Mesenchymal stem cell (in vitro differentiated cells and primary cell): ENCODE results near the gene SLC1A2.

Experiments
- DNase-seq: peaks from one replicate; pipeline ENCODE4 v3.0.0-alpha.2; 2013
- H2AFZ ChIP-seq: one replicate; pipeline ENCODE4 v1.6.1; 2013; ENCODE audit warnings: low read depth, mild to moderate bottlenecking, control low read depth, inconsistent platforms, low read length, moderate library complexity
- H2AK5ac ChIP-seq: 2 replicates; pipeline ENCODE4 v1.6.1; 2013; ENCODE audit warnings: low read length, moderate library complexity, mild to moderate bottlenecking, inconsistent platforms; ENCODE audit not compliant: severe bottlenecking
- H2BK120ac ChIP-seq: one replicate; pipeline ENCODE4 v1.6.1; 2013; ENCODE audit warnings: low read depth, mild to moderate bottlenecking, inconsistent platforms, low read length, moderate library complexity
- H2BK12ac ChIP-seq, 2 experiments: one replicate each; pipeline ENCODE4 v1.6.1; 2013; ENCODE audit warnings: inconsistent platforms in 2 of 2, low read length in 2 of 2, mild to moderate bottlenecking in 2 of 2, moderate library complexity in 2 of 2, control low read depth in 1 of 2
- H2BK15ac ChIP-seq: one replicate; pipeline ENCODE4 v1.6.1; 2013; ENCODE audit warnings: mild to moderate bottlenecking, low read depth, inconsistent platforms; ENCODE audit not compliant: poor library complexity, severe bottlenecking
- H2BK5ac ChIP-seq: 2 replicates; pipeline ENCODE4 v1.6.1; 2013; ENCODE audit warnings: low read depth, mild to moderate bottlenecking, low read length, control low read depth, inconsistent platforms; ENCODE audit not compliant: poor library complexity, severe bottlenecking
- H3K14ac ChIP-seq, 2 experiments: one replicate each; pipeline ENCODE4 v1.6.1; 2013; ENCODE audit warnings: inconsistent platforms in 2 of 2, low read length in 2 of 2, control low read depth in 1 of 2, mild to moderate bottlenecking in 1 of 2, moderate library complexity in 1 of 2
- H3K18ac ChIP-seq, 2 experiments: one replicate each; pipeline ENCODE4 v1.6.1; 2013; ENCODE audit warnings: inconsistent platforms in 2 of 2, low read length in 2 of 2, control low read depth in 1 of 2, low read depth in 1 of 2, mild to moderate bottlenecking in 1 of 2
- H3K23ac ChIP-seq, 2 experiments: one replicate each; pipeline ENCODE4 v1.6.1; 2013; ENCODE audit warnings: inconsistent platforms in 2 of 2, low read length in 2 of 2, mild to moderate bottlenecking in 2 of 2, moderate library complexity in 2 of 2, control low read depth in 1 of 2
- H3K27ac ChIP-seq: 2 replicates; pipeline ENCODE4 v1.5.1; 2013; ENCODE audit warnings: mild to moderate bottlenecking, moderate library complexity, low read length, control low read depth, inconsistent platforms; ENCODE audit not compliant: poor library complexity, severe bottlenecking
- H3K27me3 ChIP-seq, 2 experiments: 2 replicates each; pipeline versions ENCODE4 v1.6.1 to v1.7.0; 2013; ENCODE audit warnings: low read length in 2 of 2, mild to moderate bottlenecking in 2 of 2, moderate library complexity in 2 of 2, control low read depth in 1 of 2, inconsistent platforms in 1 of 2; ENCODE audit not compliant: control insufficient read depth in 1 of 2, insufficient read depth in 1 of 2
- H3K36me3 ChIP-seq, 2 experiments: 2 replicates each; pipeline versions ENCODE4 v1.6.1 to v1.7.0; 2013; ENCODE audit warnings: low read length in 2 of 2, control low read depth in 1 of 2, inconsistent platforms in 1 of 2, low read depth in 1 of 2, mild to moderate bottlenecking in 1 of 2; ENCODE audit not compliant: insufficient read depth in 2 of 2, control insufficient read depth in 1 of 2
- H3K4ac ChIP-seq, 2 experiments: one replicate each; pipeline ENCODE4 v1.6.1; 2013; ENCODE audit warnings: inconsistent platforms in 2 of 2, low read length in 2 of 2, mild to moderate bottlenecking in 2 of 2, moderate library complexity in 2 of 2, control low read depth in 1 of 2, low read depth in 1 of 2
- H3K4me1 ChIP-seq: 2 replicates; pipeline ENCODE4 v1.6.1; 2013; ENCODE audit warnings: low read depth, low read length, control low read depth; ENCODE audit not compliant: control insufficient read depth, insufficient read depth
- H3K4me2 ChIP-seq: 2 replicates; pipeline ENCODE4 v1.6.1; 2013; ENCODE audit warnings: low read length, mild to moderate bottlenecking, inconsistent platforms; ENCODE audit not compliant: poor library complexity, severe bottlenecking
- H3K4me3 ChIP-seq, 2 experiments: 2 replicates each; pipeline versions ENCODE4 v1.5.1 to v1.7.0; 2013; ENCODE audit warnings: low read length in 2 of 2, mild to moderate bottlenecking in 2 of 2, control low read depth in 1 of 2, low read depth in 1 of 2; ENCODE audit not compliant: insufficient read depth in 1 of 2
- H3K79me1 ChIP-seq: replicated peaks from 2 replicates; pipeline ENCODE4 v1.6.1; 2013; ENCODE audit warnings: mild to moderate bottlenecking, control low read depth, low read length, inconsistent platforms; ENCODE audit not compliant: poor library complexity, severe bottlenecking
- H3K9ac ChIP-seq: 2 replicates; pipeline ENCODE4 v1.7.0; 2013; ENCODE audit warnings: mild to moderate bottlenecking, low read length, moderate library complexity
- H3K9me3 ChIP-seq: 2 replicates; pipeline ENCODE4 v1.7.0; 2013; ENCODE audit warnings: mild to moderate bottlenecking, low read length; ENCODE audit not compliant: control insufficient read depth
- H4K8ac ChIP-seq: one replicate; pipeline ENCODE4 v1.6.1; 2013; ENCODE audit warnings: inconsistent platforms, mild to moderate bottlenecking, low read length, moderate library complexity
- H4K91ac ChIP-seq: one replicate; pipeline ENCODE4 v1.6.1; 2013; ENCODE audit warnings: mild to moderate bottlenecking, low read length, inconsistent platforms
- WGBS: methylation state at CpG from one replicate; pipeline ENCODE4 v1.1.7; 2013; ENCODE audit warnings: mixed read lengths; 5-methylcytosine and 5-hydroxymethylcytosine counted together

Gene SLC1A2

GRCh38 chr11:35259529-35259928, 159.8 kb downstream of the SLC1A2 start:
- Histone ChIP-seq H3K14ac (no peak overlapping the region), H3K4me3 (no peak overlapping the region), H2BK15ac (no peak overlapping the region), H3K18ac (no peak overlapping the region), H3K79me1 (no peaks in the 10 kb centered on the region), H2AK5ac (no peak overlapping the region), H2AFZ (no peak overlapping the region), H2BK120ac (no peak overlapping the region), H2BK12ac (no peak overlapping the region), H3K9me3 (no peaks in the 10 kb centered on the region), H3K4me1 (no peaks in the 10 kb centered on the region), H3K4me2 (no peak overlapping the region), H3K4ac (no peak overlapping the region), H4K91ac (no peak overlapping the region), H3K9ac (no peak overlapping the region), H2BK5ac (no peak overlapping the region), H3K27me3 (no peaks in the 10 kb centered on the region), H4K8ac (no peak overlapping the region), H3K23ac (no peak overlapping the region), H3K27ac (no peak overlapping the region), H3K36me3 (peaks cover 0 to 29% of the 10 kb centered on the region in 2 experiments)
- WGBS, result no CpG with 5 or more reads among the region's 2 CpGs
- no peak for DNase-seq

DNA sequence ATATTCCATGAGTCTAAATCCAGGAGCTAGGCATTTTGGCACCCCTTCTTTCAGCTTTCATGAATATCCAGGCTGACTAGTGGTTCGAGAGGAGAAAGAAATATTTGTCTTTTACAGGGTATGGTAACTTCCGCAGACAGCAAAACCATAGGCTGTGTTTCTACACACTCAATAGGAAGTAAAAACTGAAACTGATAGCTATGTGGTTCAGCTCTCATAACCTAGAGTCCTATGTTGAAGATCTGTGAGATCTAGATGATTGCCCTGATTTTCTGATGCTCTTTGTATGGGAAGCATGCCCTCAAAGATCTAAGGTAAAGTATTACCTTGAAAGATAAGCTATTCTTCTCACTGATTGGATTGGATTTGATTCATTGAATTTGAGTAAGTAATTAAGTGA, 162.1 kb downstream of the SLC1A2 start:
- peaks cover 0 to 16% of the 10 kb centered on the region in 2 experiments for H3K36me3 ChIP-seq
- no peak for DNase-seq

GRCh38 chr11:35256296-35256695, 163.1 kb downstream of the SLC1A2 start:
- H4K8ac ChIP-seq, result no peak overlapping the region
- no peak overlapping the region for H2BK15ac ChIP-seq
- H3K27ac ChIP-seq, result no peak overlapping the region
- no peak overlapping the region for H3K14ac ChIP-seq
- H4K91ac ChIP-seq, result no peak overlapping the region
- no peaks in the 10 kb centered on the region for H3K9me3 ChIP-seq
- no peak overlapping the region for H2AK5ac ChIP-seq
- no peak overlapping the region for H2BK12ac ChIP-seq
- H3K18ac ChIP-seq, result no peak overlapping the region
- H2BK5ac ChIP-seq, result no peak overlapping the region
- no peak overlapping the region for H3K4me3 ChIP-seq
- no peak for DNase-seq
- no peaks in the 10 kb centered on the region for H3K79me1 ChIP-seq
- H3K4me1 ChIP-seq, result no peaks in the 10 kb centered on the region
- H3K4me2 ChIP-seq, result no peak overlapping the region
- peaks cover 0 to 16% of the 10 kb centered on the region in 2 experiments for H3K36me3 ChIP-seq
- H2AFZ ChIP-seq, result no peak overlapping the region
- H3K9ac ChIP-seq, result no peak overlapping the region
- H3K23ac ChIP-seq, result no peak overlapping the region
- H3K4ac ChIP-seq, result no peak overlapping the region
- H3K27me3 ChIP-seq, result no peaks in the 10 kb centered on the region
- no peak overlapping the region for H2BK120ac ChIP-seq

More for the DNA sequence above, 162.1 kb downstream of the SLC1A2 start:
- H3K14ac ChIP-seq, result no peak overlapping the region
- H3K9ac ChIP-seq, result no peak overlapping the region
- no peaks in the 10 kb centered on the region for H3K4me1 ChIP-seq
- no peak overlapping the region for H3K27ac ChIP-seq
- H2BK15ac ChIP-seq, result no peak overlapping the region
- H3K79me1 ChIP-seq, result no peaks in the 10 kb centered on the region
- H3K23ac ChIP-seq, result no peak overlapping the region
- no peak overlapping the region for H3K4ac ChIP-seq
- H3K9me3 ChIP-seq, result no peaks in the 10 kb centered on the region
- H2BK5ac ChIP-seq, result no peak overlapping the region
- no peak overlapping the region for H4K8ac ChIP-seq
- H3K27me3 ChIP-seq, result no peaks in the 10 kb centered on the region
- 40% methylated on average over 2 of the region's 2 CpGs for WGBS
- no peak overlapping the region for H2BK120ac ChIP-seq
- no peak overlapping the region for H2AK5ac ChIP-seq
- no peak overlapping the region for H3K18ac ChIP-seq
- no peak overlapping the region for H3K4me3 ChIP-seq
- no peak overlapping the region for H2AFZ ChIP-seq
- no peak overlapping the region for H3K4me2 ChIP-seq
- no peak overlapping the region for H4K91ac ChIP-seq
- H2BK12ac ChIP-seq, result no peak overlapping the region

DNA sequence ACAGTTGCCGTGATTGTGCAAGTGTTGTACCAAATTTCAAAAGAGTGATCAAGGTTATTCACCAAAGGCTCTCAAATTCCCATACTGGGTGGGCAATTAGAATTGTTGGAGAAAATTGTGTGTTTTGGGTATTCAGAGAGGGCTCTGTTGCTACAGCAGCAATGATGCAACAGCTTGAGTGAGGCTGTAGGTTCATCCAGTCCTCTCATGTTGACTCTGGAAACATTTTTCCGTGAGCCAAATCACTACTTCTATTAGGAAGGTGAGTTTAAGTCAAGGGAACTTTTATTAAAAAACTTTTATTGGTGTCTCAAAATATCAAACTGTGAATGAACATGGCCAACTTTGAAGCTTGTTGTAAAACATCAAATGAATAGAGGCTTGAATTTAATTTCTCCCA, 163.8 kb downstream of the SLC1A2 start:
- H2BK15ac ChIP-seq, result no peak overlapping the region
- no peaks in the 10 kb centered on the region for H3K27me3 ChIP-seq
- H4K91ac ChIP-seq, result no peak overlapping the region
- H3K9me3 ChIP-seq, result no peaks in the 10 kb centered on the region
- 100% methylated on average over 1 of the region's 2 CpGs for WGBS
- no peak overlapping the region for H3K23ac ChIP-seq
- DNase-seq, result no peak
- H2AFZ ChIP-seq, result no peak overlapping the region
- no peak overlapping the region for H3K18ac ChIP-seq
- no peaks in the 10 kb centered on the region for H3K79me1 ChIP-seq
- H2BK12ac ChIP-seq, result no peak overlapping the region
- H3K27ac ChIP-seq, result no peak overlapping the region
- peaks cover 0 to 19% of the 10 kb centered on the region in 2 experiments for H3K36me3 ChIP-seq
- H2AK5ac ChIP-seq, result no peak overlapping the region
- no peaks in the 10 kb centered on the region for H3K4me1 ChIP-seq
- no peak overlapping the region for H3K4ac ChIP-seq
- no peak overlapping the region for H3K14ac ChIP-seq
- no peak overlapping the region for H4K8ac ChIP-seq
- no peak overlapping the region for H3K4me3 ChIP-seq
- H3K9ac ChIP-seq, result no peak overlapping the region
- H2BK120ac ChIP-seq, result no peak overlapping the region
- no peak overlapping the region for H2BK5ac ChIP-seq
- H3K4me2 ChIP-seq, result no peak overlapping the region
